OCI-LY7 (cell line): Measurements from ENCODE around the gene GOLT1A. TPM values are rescaled to one million over a fixed set of nuclear protein-coding genes. Genes with fewer than 3 reads are reported as not detected.

Source experiments
- BruUV-seq: library from RNA; stranded (reverse); fragments of 400-500 nt; replicated peaks from 2 replicates; lab custom pipeline; 2021; lab: Mats Ljungman, UMichigan
- CTCF ChIA-PET: fragments of 300-600 bp; sonication (Branson Sonifier 250); formaldehyde crosslinking; loops from one replicate; lab custom pipeline; 2022; ENCODE audit warnings: antibody characterized with exemption; ENCODE audit not compliant: unreplicated experiment; lab: Charles Lee
- POLR2A ChIA-PET: fragments of 300-600 bp; sonication (Branson Sonifier 250); formaldehyde crosslinking; loops from one replicate; lab custom pipeline; 2022; ENCODE audit warnings: antibody characterized with exemption; lab: Charles Lee
- DNase-seq: peaks from one replicate; pipeline ENCODE4 v3.0.0-alpha.2; 2015; ENCODE audit warnings: low spot score
- H2AFZ ChIP-seq: fragments of 200-600 bp; sonication (generic), shearing (Covaris generic); 2 replicates; pipeline ENCODE4 v1.6.1; 2014; ENCODE audit warnings: mild to moderate bottlenecking, antibody characterized with exemption, low read length, moderate library complexity
- H3K27ac ChIP-seq: fragments of 200-600 bp; sonication (generic); 2 replicates; pipeline ENCODE4 v1.5.1; 2014; ENCODE audit warnings: mixed run types, low read depth, mild to moderate bottlenecking, moderate library complexity, low read length, inconsistent platforms; ENCODE audit not compliant: poor library complexity, severe bottlenecking
- H3K36me3 ChIP-seq: fragments of 200-600 bp; sonication (generic); 2 replicates; pipeline ENCODE4 v1.6.1; 2014; ENCODE audit warnings: mild to moderate bottlenecking, antibody characterized with exemption, low read length, moderate library complexity, mixed read lengths; ENCODE audit not compliant: insufficient read depth
- H3K4me1 ChIP-seq: fragments of 200-600 bp; sonication (generic); 2 replicates; pipeline ENCODE4 v1.5.1; 2014; ENCODE audit warnings: mild to moderate bottlenecking, low read length; ENCODE audit not compliant: insufficient read depth, poor library complexity, severe bottlenecking
- H3K4me2 ChIP-seq: fragments of 200-600 bp; sonication (generic); 2 replicates; pipeline ENCODE4 v1.6.1; 2014; ENCODE audit warnings: mild to moderate bottlenecking, low read length
- H3K4me3 ChIP-seq: fragments of 200-600 bp; sonication (generic); 2 replicates; pipeline ENCODE4 v1.5.1; 2014; ENCODE audit warnings: mild to moderate bottlenecking, low read depth, low read length; ENCODE audit not compliant: poor library complexity, severe bottlenecking
- H3K79me2 ChIP-seq: fragments of 200-600 bp; sonication (generic); 2 replicates; pipeline ENCODE4 v1.6.1; 2016; ENCODE audit warnings: low read depth, mild to moderate bottlenecking, low read length, moderate library complexity, mixed read lengths; ENCODE audit not compliant: insufficient read depth
- H3K9me2 ChIP-seq: fragments of 200-600 bp; sonication (generic); 2 replicates; pipeline ENCODE4 v1.6.1; 2016; ENCODE audit warnings: mild to moderate bottlenecking, low read length, mixed read lengths; ENCODE audit not compliant: insufficient read depth
- H3K9me3 ChIP-seq: fragments of 200-600 bp; sonication (generic); 2 replicates; pipeline ENCODE4 v1.6.1; 2014; ENCODE audit warnings: mild to moderate bottlenecking, mixed run types, low read length, mixed read lengths
- H4K20me1 ChIP-seq: fragments of 200-600 bp; sonication (generic); 2 replicates; pipeline ENCODE4 v1.6.1; 2014; ENCODE audit warnings: mild to moderate bottlenecking, antibody characterized with exemption, low read length, moderate library complexity, mixed read lengths; ENCODE audit not compliant: insufficient read depth
- EZH2phosphoT487 ChIP-seq: fragments of 200-600 bp; sonication (generic); IDR thresholded peaks from 2 replicates; pipeline ENCODE4 v1.6.1; 2018; ENCODE audit warnings: low read depth, borderline replicate concordance, mild to moderate bottlenecking, mixed run types, antibody characterized with exemption, low read length, moderate library complexity, mixed read lengths
- intact Hi-C: fragments of 100-400 bp; cut with micrococcal nuclease; formaldehyde crosslinking; loops from one replicate; pipeline ENCODE4 v1.10.0; 2022; ENCODE audit not compliant: unreplicated experiment
- total RNA-seq, 2 experiments: library from RNA; depleted of rRNA in 1 of 2; stranded (reverse); fragments of >200 nt in 1 of 2; shearing (Covaris generic) in 1 of 2; gene quantifications; 2 replicates each; pipeline ENCODE4 v1.2.3, GENCODE V29; 2014 to 2022
- TF ChIP-seq, protein P1 (sequence below): fragments of 200-600 bp; sonication (generic); conservative IDR thresholded peaks from 2 replicates; pipeline ENCODE4 v1.5.1; 2014; ENCODE audit warnings: mild to moderate bottlenecking, antibody characterized with exemption, low read length, moderate library complexity, mixed read lengths

GOLT1A gene
- total RNA-seq, 2 experiments from 2014 or later: not detected

DNA sequence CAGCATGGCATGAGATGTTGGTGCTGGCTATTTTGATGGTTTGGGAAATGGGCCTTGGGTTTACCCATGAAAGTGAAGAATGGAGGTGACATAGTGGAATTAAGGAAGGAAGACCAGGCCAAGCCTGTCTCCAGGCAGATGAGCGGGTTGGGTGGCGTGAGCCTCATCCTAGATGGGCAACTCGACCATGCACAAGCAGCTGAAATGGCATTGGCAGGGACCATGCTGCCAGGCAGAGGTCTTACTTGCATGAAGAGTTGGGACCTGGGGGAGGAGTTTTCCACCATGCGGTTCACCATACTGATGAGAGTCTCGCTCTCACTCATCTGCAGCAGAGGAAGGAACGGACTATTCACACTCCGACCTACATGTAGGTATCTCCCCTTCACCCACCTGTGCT is 37.5 kb upstream of the GOLT1A start:
- no peaks in the 10 kb centered on the region for H4K20me1 ChIP-seq
- H3K4me3 ChIP-seq: no peak overlapping the region
- intact Hi-C loops: no loop called here
- no peak overlapping the region for H3K4me2 ChIP-seq
- H3K9me3 ChIP-seq: no peaks in the 10 kb centered on the region
- POLR2A ChIA-PET: no interaction called here
- CTCF ChIA-PET: no interaction called here
- no peaks in the 10 kb centered on the region for H3K36me3 ChIP-seq
- H3K27ac ChIP-seq: no peak overlapping the region
- no peaks in the 10 kb centered on the region for H3K4me1 ChIP-seq
- no peak for TF ChIP-seq EZH2phosphoT487
- TF ChIP-seq, protein P1, sequence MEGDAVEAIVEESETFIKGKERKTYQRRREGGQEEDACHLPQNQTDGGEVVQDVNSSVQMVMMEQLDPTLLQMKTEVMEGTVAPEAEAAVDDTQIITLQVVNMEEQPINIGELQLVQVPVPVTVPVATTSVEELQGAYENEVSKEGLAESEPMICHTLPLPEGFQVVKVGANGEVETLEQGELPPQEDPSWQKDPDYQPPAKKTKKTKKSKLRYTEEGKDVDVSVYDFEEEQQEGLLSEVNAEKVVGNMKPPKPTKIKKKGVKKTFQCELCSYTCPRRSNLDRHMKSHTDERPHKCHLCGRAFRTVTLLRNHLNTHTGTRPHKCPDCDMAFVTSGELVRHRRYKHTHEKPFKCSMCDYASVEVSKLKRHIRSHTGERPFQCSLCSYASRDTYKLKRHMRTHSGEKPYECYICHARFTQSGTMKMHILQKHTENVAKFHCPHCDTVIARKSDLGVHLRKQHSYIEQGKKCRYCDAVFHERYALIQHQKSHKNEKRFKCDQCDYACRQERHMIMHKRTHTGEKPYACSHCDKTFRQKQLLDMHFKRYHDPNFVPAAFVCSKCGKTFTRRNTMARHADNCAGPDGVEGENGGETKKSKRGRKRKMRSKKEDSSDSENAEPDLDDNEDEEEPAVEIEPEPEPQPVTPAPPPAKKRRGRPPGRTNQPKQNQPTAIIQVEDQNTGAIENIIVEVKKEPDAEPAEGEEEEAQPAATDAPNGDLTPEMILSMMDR: no peak
- DNase-seq: no peak
- H2AFZ ChIP-seq: no peak overlapping the region
- no TSS peak for BruUV-seq
- no peaks in the 10 kb centered on the region for H3K79me2 ChIP-seq
- H3K9me2 ChIP-seq: no peaks in the 10 kb centered on the region

DNA sequence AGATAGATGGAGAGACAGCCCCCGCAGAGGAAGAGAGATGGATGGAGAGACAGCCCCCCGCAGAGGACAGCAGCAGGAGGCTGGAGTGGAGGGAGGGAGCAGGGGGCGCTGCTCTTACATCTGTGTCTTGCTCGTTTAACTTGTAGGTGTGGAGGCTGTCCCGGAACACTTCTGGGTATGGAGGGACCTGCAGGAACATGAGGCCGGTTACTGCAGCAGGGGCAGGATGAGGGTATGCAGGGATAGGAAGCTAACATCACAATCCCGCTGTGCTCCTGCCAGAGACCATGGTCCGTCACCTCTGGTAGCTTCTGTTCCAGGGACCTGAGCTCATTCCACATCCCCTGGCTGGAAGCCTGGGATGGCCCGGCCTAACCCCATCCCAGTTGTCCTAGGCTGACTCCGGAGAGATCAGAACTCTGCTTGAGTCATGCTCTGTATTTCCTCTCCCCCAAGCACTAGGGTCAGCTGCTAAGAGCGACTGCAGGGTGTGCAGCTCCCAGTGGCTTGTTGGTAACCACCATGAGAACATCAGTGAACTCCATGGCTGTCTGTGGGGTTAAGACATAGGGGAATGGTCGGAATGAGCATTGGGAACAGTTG is 36.7 kb upstream of the GOLT1A start:
- BruUV-seq: no TSS peak
- no peak for DNase-seq

More for the DNA sequence above, 36.7 kb upstream of the GOLT1A start:
- H3K4me1 ChIP-seq: no peaks in the 10 kb centered on the region
- POLR2A ChIA-PET: no interaction called here
- no peaks in the 10 kb centered on the region for H3K79me2 ChIP-seq
- no peak for TF ChIP-seq EZH2phosphoT487
- TF ChIP-seq, protein P1: no peak
- no peak overlapping the region for H3K27ac ChIP-seq
- H3K4me2 ChIP-seq: no peak overlapping the region
- no peak overlapping the region for H2AFZ ChIP-seq
- H3K36me3 ChIP-seq: no peaks in the 10 kb centered on the region
- H3K4me3 ChIP-seq: no peak overlapping the region
- no peaks in the 10 kb centered on the region for H3K9me3 ChIP-seq
- no peaks in the 10 kb centered on the region for H3K9me2 ChIP-seq
- CTCF ChIA-PET: interaction anchor here (0.5 kb wide), 1 partner anchor 459 kb away, joined by 3 read pairs; no protein-coding TSS in a partner anchor
- no peaks in the 10 kb centered on the region for H4K20me1 ChIP-seq
- intact Hi-C loops: no loop called here
